GM13977 (cell line): ENCODE measurements around the gene SLC25A6.

Source experiments
- DNase-seq: peaks from one replicate; pipeline ENCODE4 v3.0.0; 2012; ENCODE audit warnings: low spot score
- CTCF ChIP-seq: IDR thresholded peaks from 2 replicates; pipeline ENCODE4 v1.5.1; 2012; ENCODE audit warnings: mild to moderate bottlenecking, control low read depth; ENCODE audit not compliant: insufficient read depth; ENCODE audit errors: extremely low read depth, missing control alignments
- in situ Hi-C: fragments of 300-500 bp; cut with MboI; formaldehyde crosslinking; loops from one replicate; pipeline ENCODE4 v1.12.0; 2022; ENCODE audit warnings: low sequenced_read_pairs, low pct_unique_long_range_greater_than_20kb, mixed read lengths, inconsistent platforms; ENCODE audit not compliant: unreplicated experiment

Gene SLC25A6

GRCh38 chrX:1361275-1361674 lies 30.6 kb downstream of the SLC25A6 start:
- DNase-seq, result no peak
- in situ Hi-C loops, result no loop called here
- no peak for TF ChIP-seq CTCF

GRCh38 chrX:1360171-1360570 lies 31.7 kb downstream of the SLC25A6 start:
- DNase-seq, result no peak
- in situ Hi-C loops, result no loop called here
- TF ChIP-seq CTCF, result no peak

GRCh38 chrX:1359477-1359873 lies 32.4 kb downstream of the SLC25A6 start:
- no peak for DNase-seq
- in situ Hi-C loops, result no loop called here
- TF ChIP-seq CTCF, result no peak

GRCh38 chrX:1358793-1359476 lies 33.0 kb downstream of the SLC25A6 start:
- no peak for TF ChIP-seq CTCF
- DNase-seq, result no peak
- in situ Hi-C loops, result no loop called here

- TF ChIP-seq CTCF, result no peak
- DNase-seq, result no peak
- in situ Hi-C loops, result no loop called here
Observed at GRCh38 chrX:1357993-1358392, 33.9 kb downstream of the SLC25A6 start.

- in situ Hi-C loops, result no loop called here
- no peak for DNase-seq
- TF ChIP-seq CTCF, result no peak
Observed at GRCh38 chrX:1355131-1356046, 36.5 kb downstream of the SLC25A6 start.
